Measurements from ENCODE around the gene PTPRC. TPM values are rescaled to one million over a fixed set of nuclear protein-coding genes. Genes with fewer than 3 reads are reported as not detected.

The PTPRC gene
- polyA plus RNA-seq, 2 of the 4 experiments (the other 2 are of a cell fraction): not detected

DNA sequence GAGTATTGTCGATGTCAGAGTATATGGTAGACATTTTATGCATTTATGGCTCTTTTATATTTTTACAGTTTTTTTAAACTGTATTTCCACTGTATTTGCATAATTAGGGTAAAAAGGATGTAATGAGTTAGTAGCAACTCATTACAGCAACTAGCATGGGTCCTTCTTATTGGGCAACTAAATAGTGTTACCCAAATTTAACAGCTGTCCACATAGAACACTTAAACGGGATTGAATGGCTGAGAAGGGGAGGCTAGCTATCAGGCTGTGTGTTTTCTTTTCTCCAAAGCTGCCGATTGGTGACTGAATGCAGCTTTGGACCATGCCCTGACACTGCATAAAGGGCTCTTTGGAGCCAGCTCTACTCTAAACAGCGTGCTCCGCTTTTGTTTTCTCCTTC lies 75.4 kb downstream of the PTPRC start:
- CTCF ChIA-PET: interaction anchor here (1.3 kb wide), 1 partner anchor 13 kb away, joined by 3 read pairs; no protein-coding TSS in a partner anchor
- ATAC-seq: no peak
- Histone ChIP-seq H3K4me3 (no peak overlapping the region), H3K9me3 (no peaks in the 10 kb centered on the region), H3K4me2 (no peak overlapping the region), H3K4me1 (no peaks in the 10 kb centered on the region), H3K27ac (no peak overlapping the region)
- POLR2A ChIA-PET: no interaction called here
- DNase-seq (ENCODE audit: low read depth in 1 of 2, low spot score in 1 of 2): no peak
- no peak for TF ChIP-seq BHLHE40 (IDR thresholded peaks at IDR 0.05; ENCODE audit: low read depth, low read length)
- FAIRE-seq: no peak
- 52% methylated on average over 5 of the region's 5 CpGs for WGBS (ENCODE audit: missing lambda C conversion rate)

DNA sequence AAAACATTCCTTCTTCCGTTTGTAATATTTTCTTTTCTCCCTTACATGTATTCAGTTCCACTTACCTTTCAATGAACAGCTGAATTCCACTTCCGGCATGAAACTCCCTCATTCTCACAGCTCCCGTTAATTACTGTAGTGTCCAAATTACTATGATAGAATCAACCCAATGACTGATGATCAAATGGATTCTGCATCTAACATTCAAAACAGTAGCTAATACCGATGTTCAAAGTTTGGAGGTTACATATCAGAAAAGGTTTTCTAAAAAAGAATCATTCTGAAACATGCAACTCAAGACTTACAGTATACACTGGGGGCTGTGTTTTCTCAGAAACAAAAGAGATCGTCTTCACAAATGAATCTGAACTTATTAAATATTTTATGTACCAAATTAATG lies 77.2 kb downstream of the PTPRC start:
- no peak for TF ChIP-seq KDM5A (IDR thresholded peaks at IDR 0.05)
- TF ChIP-seq POLR2A (IDR thresholded peaks at IDR 0.05; ENCODE audit: low read length): no peak
- TF ChIP-seq EHMT2 (IDR thresholded peaks at IDR 0.05; ENCODE audit: low read depth): no peak
- TF ChIP-seq CBX2 (IDR thresholded peaks at IDR 0.05; ENCODE audit: borderline replicate concordance, low read depth): no peak
- TF ChIP-seq FOSB (CRISPR knock-in tag; IDR thresholded peaks at IDR 0.05): no peak
- no peak for TF ChIP-seq ZFP36 (IDR thresholded peaks at IDR 0.05; ENCODE audit: borderline replicate concordance, partially characterized antibody)
- TF ChIP-seq HOXB5 (CRISPR knock-in tag; IDR thresholded peaks at IDR 0.05): no peak
- TF ChIP-seq, protein P1, sequence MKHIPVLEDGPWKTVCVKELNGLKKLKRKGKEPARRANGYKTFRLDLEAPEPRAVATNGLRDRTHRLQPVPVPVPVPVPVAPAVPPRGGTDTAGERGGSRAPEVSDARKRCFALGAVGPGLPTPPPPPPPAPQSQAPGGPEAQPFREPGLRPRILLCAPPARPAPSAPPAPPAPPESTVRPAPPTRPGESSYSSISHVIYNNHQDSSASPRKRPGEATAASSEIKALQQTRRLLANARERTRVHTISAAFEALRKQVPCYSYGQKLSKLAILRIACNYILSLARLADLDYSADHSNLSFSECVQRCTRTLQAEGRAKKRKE (CRISPR knock-in tag; IDR thresholded peaks at IDR 0.05; ENCODE audit: low read depth): no peak
- no peak for TF ChIP-seq MAZ (IDR thresholded peaks at IDR 0.05; ENCODE audit: borderline replicate concordance, low read depth, low read length)
- TF ChIP-seq JUN (IDR thresholded peaks at IDR 0.05): no peak
- no peak for TF ChIP-seq NR3C1 (IDR thresholded peaks at IDR 0.05)
- TF ChIP-seq MYC (IDR thresholded peaks at IDR 0.05; ENCODE audit: borderline replicate concordance, low read length): no peak
- TF ChIP-seq GATA3 (IDR thresholded peaks at IDR 0.05; ENCODE audit: borderline replicate concordance): no peak
- no peak for TF ChIP-seq CBX8 (IDR thresholded peaks at IDR 0.05)
- no peak for TF ChIP-seq ZSCAN20 (CRISPR knock-in tag; IDR thresholded peaks at IDR 0.05)
- no peak for TF ChIP-seq NFE2L2 (conservative IDR thresholded peaks at IDR 0.05; ENCODE audit: low read length)
- TF ChIP-seq SREBF2 (IDR thresholded peaks at IDR 0.05): no peak
- no peak for TF ChIP-seq NPAS2 (CRISPR knock-in tag; IDR thresholded peaks at IDR 0.05; ENCODE audit: borderline replicate concordance)
- ChIA-PET CTCF (no interaction called here), POLR2A (no interaction called here)
- H3K4me2 ChIP-seq: no peak overlapping the region
- no peaks in the 10 kb centered on the region for H3K4me1 ChIP-seq
- FAIRE-seq (no peak), DNase-seq (ENCODE audit: low read depth in 1 of 2, low spot score in 1 of 2) (no peak), ATAC-seq (no peak)
- H3K27ac ChIP-seq: no peak overlapping the region
- 64% methylated on average over 5 of the region's 5 CpGs for WGBS (ENCODE audit: missing lambda C conversion rate)
- no peak overlapping the region for H3K4me3 ChIP-seq
- no peaks in the 10 kb centered on the region for H3K9me3 ChIP-seq

DNA sequence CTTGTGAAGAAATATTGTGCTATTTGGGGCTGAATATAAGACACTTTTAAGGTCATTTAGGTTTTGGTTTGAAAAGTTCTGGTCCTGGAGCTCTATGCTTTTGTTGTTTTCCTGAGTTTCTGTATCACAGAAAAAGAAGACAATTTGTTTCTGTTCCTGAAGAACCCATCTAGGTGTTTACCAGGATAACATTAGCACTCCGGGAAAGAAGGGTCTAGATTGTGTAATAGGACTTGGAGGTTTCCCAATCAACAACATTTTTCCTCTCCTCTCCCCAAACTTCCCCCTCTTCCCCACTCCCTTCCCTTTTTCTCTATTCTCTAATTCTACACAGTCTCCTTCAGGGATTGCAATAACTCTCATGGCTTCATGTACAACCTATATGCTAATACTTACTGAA lies 78.7 kb downstream of the PTPRC start:
- WGBS (ENCODE audit: missing lambda C conversion rate): 25% methylated on average over 1 of the region's 1 CpG
- FAIRE-seq (no peak), DNase-seq (ENCODE audit: low read depth in 1 of 2, low spot score in 1 of 2) (no peak), ATAC-seq (no peak)
- CTCF ChIA-PET: interaction anchor here (0.5 kb wide), 1 partner anchor 171 kb away, joined by 3 read pairs; no protein-coding TSS in a partner anchor
- H3K4me2 ChIP-seq: no peak overlapping the region
- no peak overlapping the region for H3K27ac ChIP-seq
- no peaks in the 10 kb centered on the region for H3K4me1 ChIP-seq
- POLR2A ChIA-PET: no interaction called here
- H3K9me3 ChIP-seq: no peaks in the 10 kb centered on the region
- H3K4me3 ChIP-seq: no peak overlapping the region
- TF ChIP-seq MAZ (IDR thresholded peaks at IDR 0.05; ENCODE audit: borderline replicate concordance, low read depth, low read length) (no peak), EHMT2 (IDR thresholded peaks at IDR 0.05; ENCODE audit: low read depth) (no peak), CBX2 (IDR thresholded peaks at IDR 0.05; ENCODE audit: borderline replicate concordance, low read depth) (no peak), HDAC2 (IDR thresholded peaks at IDR 0.05) (no peak), NR3C1 (IDR thresholded peaks at IDR 0.05) (no peak), RARB (CRISPR knock-in tag; IDR thresholded peaks at IDR 0.05) (no peak), TP53 (CRISPR knock-in tag; IDR thresholded peaks at IDR 0.05) (no peak), CHD4 (IDR thresholded peaks at IDR 0.05; ENCODE audit: borderline replicate concordance) (no peak), ZNF302 (CRISPR knock-in tag; IDR thresholded peaks at IDR 0.05) (no peak), SMC3 (IDR thresholded peaks at IDR 0.05) (no peak), CBX8 (IDR thresholded peaks at IDR 0.05) (no peak)
- TF ChIP-seq, protein P1 (CRISPR knock-in tag; IDR thresholded peaks at IDR 0.05; ENCODE audit: low read depth): no peak
- TF ChIP-seq, protein P2, sequence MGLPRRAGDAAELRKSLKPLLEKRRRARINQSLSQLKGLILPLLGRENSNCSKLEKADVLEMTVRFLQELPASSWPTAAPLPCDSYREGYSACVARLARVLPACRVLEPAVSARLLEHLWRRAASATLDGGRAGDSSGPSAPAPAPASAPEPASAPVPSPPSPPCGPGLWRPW (IDR thresholded peaks at IDR 0.05): no peak
- TF ChIP-seq, protein P3, sequence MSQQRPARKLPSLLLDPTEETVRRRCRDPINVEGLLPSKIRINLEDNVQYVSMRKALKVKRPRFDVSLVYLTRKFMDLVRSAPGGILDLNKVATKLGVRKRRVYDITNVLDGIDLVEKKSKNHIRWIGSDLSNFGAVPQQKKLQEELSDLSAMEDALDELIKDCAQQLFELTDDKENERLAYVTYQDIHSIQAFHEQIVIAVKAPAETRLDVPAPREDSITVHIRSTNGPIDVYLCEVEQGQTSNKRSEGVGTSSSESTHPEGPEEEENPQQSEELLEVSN (IDR thresholded peaks at IDR 0.05; ENCODE audit: borderline replicate concordance, low read depth): no peak
